HG02623 (cell line): Measurements from ENCODE around the gene PLTP.
"Not testable (repeated sequence)": the region's sequence is repeated elsewhere in the genome, so short reads cannot be mapped to it uniquely, and the experiment has no call there.

ENCODE experiments used
- ATAC-seq: cut with Tn5 transposase; IDR thresholded peaks from one replicate; pipeline ENCODE4 v1.9.1; 2021; ENCODE audit warnings: moderate library complexity; ENCODE audit not compliant: unreplicated experiment

The PLTP gene

GRCh38 chr20:45880988-45881788 lies 30.8 kb downstream of the PLTP start, which contains the start of gene ZSWIM1:
Gene ZSWIM1 (plus strand): TSS chr20:45881227. CDS start chr20:45882593, 1,366 bp downstream.
- peak; percentile 98 for ATAC-seq

DNA sequence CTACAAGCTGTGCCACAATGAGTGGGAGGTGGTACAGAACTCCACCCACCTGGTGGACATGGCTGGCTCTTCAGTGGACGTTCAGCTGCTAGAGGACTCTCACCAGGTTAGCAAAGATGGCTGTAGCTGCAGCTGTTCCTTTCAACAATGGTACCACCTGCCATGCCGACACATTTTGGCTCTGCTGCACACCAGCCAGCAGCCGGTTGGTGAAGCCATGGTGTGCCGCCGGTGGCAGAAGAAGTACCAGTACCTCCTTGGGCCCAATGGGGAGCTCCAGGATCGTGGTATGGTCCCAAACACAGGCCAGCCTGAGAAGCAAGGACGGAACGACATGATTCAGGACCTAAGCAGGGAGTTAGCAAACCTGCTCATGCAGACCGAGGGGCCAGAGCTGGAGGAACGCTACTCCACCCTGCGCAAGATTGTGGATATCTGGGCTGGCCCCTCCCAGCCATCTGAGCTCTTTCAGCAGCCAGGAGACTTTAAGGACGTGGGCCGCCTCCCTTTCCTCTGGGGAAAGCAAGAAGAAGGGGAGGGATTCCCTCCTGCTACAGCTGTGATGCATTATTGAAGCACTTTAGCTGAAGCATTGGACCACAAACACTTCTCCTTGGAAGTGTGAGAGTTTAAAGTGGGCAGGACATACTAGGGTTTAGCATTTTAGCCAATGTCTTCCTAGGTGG lies 33.7 kb downstream of the PLTP start:
- ATAC-seq: no peak

- no peak for ATAC-seq
These were observed 37.4 kb downstream of the PLTP start for GRCh38 chr20:45874576-45874975.

GRCh38 chr20:45874104-45874481 lies 37.9 kb downstream of the PLTP start:
- not testable (repeated sequence) for ATAC-seq

DNA sequence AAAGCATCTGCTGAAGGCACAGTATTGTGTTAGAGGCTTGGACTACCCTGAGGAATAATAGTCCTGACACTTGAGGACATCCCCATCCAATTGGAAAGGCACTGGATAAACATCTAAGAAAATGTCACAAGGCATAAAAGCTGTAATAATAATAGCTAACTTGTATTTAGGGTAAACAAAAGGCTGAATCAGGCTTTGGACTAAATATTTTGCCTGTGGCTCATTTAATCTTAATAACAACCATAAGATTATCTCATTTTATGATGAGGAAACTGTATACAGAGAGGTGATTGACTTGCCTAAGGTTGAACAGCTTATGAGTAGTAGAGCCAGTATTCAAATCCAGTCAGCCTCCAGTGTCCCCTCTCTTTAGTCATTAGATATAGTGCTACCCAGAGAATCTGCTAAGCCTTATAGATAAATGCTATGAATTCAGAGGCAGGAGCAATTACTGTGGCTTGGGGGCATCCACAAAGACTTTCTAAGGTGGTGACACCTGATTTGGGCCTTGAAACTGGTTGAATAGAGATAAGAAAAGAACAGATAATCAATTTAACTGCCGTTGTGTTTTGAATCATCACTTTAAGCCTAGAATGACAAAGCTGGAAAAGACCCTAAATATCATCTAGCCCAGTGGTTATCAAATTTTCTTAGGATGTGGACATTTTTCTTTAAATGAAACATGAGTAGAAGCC lies 38.4 kb downstream of the PLTP start:
- no peak for ATAC-seq

DNA sequence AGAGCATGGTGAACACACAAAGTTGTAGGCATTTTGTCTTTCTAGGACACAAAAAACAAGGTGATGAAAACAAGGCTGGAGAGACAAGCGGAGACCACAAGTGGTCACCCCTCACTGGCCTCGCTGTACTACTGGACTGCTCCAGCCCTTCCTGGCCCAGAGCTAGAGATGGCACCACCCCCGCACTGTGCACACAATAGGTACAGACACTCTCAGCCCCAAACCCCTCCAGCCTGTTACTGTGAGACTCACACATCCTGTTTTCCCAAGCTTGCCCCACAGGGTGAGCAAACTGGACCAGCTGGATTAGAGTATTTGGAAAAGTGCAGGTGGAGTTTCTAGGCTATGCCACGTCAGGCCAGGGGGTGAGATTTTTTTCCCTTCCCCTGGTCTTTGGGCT lies 39.3 kb downstream of the PLTP start:
- ATAC-seq: no peak

GRCh38 chr20:45867819-45868176 lies 44.2 kb downstream of the PLTP start:
- ATAC-seq: no peak

DNA sequence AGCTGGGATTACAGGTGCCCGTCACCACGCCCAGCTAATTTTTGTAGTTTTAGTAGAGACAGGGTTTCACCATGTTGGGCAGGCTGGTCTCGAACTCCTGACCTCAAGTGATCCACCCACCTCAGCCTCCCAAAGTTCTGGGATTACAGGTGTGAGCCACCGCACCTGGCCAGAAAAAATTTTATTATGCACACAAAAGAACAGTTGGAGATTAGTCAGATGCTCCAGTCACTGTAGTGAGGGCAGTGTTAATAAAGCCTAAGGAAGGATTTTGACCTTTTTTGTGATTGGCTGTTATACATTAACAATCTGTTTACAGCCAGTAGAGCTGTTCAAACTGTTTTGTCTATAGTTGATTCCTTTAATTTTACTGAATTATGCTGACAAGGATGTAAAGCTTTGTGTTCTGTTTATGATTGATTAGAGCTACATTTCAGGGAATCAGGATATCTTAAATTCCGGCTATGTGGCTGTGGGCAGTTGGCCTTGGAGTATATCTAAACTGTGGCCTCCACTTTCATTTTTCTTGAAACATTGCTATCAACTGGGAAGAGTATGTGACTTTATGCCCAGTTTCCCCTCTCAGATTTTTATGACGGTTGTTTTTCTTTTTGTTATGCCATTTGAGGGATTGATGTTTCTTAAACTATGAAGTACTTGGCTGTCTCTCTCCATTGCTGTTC lies 44.7 kb downstream of the PLTP start:
- ATAC-seq: no peak

GRCh38 chr20:45866454-45866853 lies 45.5 kb downstream of the PLTP start:
- no peak for ATAC-seq

DNA sequence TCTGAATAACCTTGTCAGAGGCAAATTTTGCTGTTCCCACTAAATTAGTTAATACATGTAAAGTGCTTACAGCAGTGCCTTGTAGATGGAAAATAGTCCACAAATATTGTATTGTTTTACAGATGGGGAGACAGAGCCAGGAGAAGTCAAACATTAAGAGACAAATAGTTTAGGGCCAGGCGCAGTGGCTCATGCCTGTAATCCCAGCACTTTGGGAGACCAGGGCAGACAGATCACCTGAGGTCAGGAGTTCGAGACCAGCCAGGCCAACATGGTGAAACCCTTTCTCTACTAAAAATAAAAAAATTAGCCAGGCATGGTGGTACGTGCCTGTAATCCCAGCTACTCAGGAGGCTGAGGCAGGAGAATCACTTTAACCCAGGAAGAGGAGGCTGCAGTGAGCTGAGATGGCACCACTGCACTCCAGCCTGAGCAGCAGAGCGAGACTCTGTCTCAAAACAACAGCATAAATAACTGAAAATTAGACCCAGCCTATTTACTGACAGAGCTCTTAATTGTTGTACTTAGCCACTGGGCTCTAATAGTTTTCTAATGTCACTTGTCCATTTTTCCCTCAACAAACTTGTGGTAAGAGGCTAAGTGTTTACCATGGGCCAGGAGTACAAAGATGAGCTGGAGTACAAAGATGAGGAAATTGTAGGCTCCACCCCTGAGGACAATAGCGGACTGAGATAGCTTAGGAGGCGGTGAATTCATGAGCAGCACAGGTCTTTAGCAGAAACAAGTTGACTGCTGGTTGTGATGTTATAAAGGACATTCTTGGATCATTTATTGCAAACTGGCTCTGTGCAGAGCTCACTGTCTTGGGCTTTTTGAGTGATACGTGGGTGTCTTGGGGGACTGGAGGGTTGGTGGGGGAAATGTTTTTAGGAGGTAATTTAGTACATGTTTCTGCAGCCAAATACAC lies 48.1 kb downstream of the PLTP start:
- ATAC-seq: no peak

DNA sequence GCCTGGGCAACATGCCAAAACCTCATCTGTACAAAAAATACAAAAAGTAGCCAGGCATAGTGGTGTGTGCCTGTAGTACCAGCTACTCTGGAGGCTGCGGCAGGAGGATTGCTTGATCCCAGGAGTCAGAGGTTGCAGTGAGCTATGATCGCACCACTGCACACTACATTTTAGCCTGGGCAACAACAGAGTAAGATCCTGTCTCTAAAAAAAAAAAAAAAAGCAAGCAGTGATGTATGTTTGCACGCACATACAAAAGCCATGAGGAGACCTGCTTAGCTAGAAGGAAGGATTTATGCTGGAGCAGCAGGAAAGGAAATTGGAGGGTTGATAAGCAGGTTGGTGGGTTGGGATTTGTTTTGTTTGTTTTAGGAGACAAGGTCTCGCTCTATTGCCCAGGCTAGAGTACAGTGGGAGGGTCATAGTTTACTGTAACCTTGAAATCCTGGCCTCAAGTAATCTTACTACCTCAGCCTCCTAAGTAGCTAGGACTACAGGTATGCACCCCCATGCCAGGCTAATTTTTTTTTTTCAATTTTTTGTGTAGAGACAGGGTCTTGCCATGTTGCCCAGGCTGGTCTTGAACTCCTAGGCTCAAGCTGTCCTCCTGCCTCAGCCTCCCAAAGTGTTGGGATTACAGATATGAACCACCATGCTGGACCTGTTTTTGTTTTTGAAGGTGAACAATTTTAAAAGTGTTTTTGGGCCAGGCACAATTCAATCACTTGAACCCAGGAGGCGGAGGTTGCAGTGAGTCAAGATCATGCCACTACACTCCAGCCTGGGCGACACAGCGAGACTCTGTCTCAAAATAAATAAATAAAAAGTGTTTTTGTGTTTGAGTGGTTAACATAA lies 50.5 kb downstream of the PLTP start:
- ATAC-seq: no peak

DNA sequence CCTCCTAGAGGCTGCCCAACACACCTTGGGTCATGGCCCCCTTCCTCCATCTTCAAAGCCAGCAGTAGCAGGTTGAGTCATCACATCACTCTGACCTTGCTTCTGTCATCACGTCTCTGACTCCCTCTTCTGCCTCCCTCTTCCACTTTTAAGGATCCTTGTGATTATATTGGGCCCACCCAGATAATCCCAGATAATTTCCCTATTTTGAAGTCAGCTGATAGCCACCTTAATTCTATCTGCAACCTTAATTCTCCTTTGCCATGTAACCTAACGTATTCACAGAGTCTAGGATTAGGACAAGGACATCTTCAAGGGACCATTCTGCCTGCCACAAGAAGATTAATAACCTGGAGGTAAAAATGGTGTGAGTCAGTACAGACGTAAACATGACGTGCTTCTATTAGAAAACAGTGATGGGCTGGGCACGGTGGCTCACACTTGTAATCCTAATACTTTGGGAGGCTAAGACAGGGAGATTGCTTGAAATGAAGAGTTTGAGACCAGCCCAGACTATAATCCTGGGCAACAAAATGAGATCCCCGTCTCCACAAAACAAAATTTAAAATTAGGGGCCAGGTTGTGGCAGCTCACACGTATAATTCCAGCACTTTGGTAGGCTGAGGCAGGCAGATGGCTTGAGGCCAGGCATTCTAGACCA lies 51.3 kb downstream of the PLTP start:
- no peak for ATAC-seq

GRCh38 chr20:45859916-45860315 lies 52.0 kb downstream of the PLTP start:
- ATAC-seq: no peak

DNA sequence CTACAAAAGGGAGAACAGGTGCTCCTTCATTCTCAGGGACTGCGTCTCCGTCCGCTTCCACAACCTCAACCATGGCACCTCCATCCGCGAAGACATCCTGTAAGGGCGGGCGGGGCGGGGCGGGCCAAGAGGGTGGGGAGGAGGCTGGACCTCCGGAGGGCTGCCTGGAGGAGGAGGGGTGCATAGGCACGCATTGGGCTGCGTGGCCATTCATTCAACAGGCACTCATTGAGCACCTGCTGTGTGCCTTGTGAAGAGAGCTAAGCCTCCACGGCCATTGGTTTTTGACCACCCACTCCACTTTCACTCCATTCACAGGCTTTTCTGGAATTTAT lies 54.1 kb downstream of the PLTP start:
- ATAC-seq: peak; percentile 10

DNA sequence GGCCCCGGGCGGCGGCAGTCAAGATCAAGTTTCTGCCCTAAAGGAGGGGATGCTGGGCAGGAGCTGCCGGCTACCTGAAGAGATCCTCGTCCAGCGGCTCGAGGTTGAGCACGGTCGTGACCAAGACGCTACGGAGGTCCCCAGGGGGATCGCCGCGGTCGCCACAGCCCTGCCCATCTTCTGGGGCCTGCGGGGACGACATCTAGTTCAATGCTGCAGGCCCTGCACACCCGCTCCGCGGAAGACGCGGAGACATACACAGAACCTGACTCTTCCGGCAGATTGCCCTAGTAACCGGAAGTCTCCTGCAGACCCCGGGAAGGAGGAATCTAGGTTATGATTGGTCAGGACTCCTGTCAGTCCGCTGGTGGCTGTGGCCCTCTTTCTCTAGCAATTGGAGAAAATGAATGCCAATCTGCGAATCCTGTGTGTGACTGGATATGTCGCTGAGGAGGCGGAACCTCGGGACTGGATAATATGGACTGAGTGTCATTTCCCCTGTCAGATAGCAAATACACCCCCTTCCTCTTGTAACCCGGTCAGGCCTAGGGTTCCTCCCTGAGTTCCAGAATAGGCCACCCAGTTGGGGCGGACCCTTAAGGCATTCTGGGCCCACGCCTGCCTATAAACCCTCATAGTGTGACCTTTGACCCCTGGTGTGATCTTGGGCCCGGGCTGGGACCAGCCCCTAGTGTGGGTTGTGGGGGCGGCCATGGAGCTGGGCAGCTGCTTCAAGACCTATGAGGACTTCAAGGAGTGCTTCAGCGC lies 54.7 kb downstream of the PLTP start, which contains the start of the genes ACOT8 and ZSWIM3:
Gene ACOT8, minus strand, starts transcription at position 279 of the 768 bp plus-strand sequence. Its CDS starts 77 bp downstream, at position 202.
Gene ZSWIM3, plus strand, starts transcription at position 501 of the 768 bp plus-strand sequence. Its CDS starts 212 bp downstream, at position 713.
- peak; percentile 97 for ATAC-seq

- ATAC-seq: no peak
These were observed 58.5 kb downstream of the PLTP start for GRCh38 chr20:45853484-45853883.

DNA sequence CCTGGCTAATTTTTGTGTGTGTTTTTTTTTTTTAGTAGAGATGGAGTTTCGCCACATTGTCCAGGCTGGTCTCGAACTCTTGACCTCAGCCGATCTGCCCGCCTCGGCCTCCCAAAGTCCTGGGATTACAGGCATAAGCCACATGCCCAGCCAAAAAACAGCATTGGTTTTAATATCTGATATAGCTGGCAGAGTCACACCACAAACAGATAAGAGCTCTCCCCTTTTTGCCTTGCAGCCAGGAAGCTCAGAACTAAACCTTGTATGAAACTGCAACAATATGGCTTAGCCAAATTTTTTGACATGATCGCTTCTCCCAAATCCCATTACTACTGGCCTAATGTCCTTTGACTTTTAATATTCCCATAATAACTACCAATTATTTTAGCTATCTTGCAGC lies 59.6 kb downstream of the PLTP start:
- ATAC-seq: no peak

DNA sequence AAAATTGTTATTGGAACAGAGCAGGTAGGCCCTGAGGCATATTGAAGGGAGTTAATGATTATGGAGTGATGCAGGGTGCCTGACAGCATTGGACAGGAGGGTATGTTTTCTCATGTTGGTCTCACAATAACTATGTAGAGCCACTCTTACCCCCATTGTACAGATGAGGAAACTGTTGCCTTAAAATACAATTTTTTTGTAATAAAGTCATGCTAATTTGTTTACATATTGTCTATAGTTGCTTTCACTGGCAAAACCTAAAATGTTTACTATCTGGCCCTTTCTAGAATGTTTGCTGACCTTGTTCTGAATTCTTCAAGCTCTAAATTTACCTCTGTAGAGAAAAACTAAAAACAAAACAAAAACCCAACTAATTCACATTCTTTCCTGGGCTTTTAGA lies 60.5 kb downstream of the PLTP start:
- no peak for ATAC-seq
